ENCODE results near the gene TMPRSS12. TPM values are rescaled to one million over a fixed set of nuclear protein-coding genes. Genes with fewer than 3 reads are reported as not detected.
"Not testable (repeated sequence)": the region's sequence is repeated elsewhere in the genome, so short reads cannot be mapped to it uniquely, and the experiment has no call there.

Gene TMPRSS12
- total RNA-seq, 1 experiment from 2014 or later = not detected

GRCh38 chr12:50894241-50894640 lies 51.5 kb downstream of the TMPRSS12 start:
- TF ChIP-seq CTCF (IDR thresholded peaks at IDR 0.05; ENCODE audit: unreplicated experiment) = no peak
- intact Hi-C loops (cut with micrococcal nuclease) = no loop called here
- no peak for DNase-seq (ENCODE audit: unreplicated experiment)
- ChIA-PET CTCF (no interaction called here), POLR2A (no interaction called here)
- Mint-ChIP-seq H3K4me3 (ENCODE audit: unreplicated experiment) (no peak overlapping the region), H3K36me3 (ENCODE audit: insufficient read depth, unreplicated experiment) (no peaks in the 10 kb centered on the region), H3K27me3 (ENCODE audit: insufficient read depth, unreplicated experiment) (no peaks in the 10 kb centered on the region), H3K27ac (ENCODE audit: low read depth, unreplicated experiment) (no peak overlapping the region), H3K9me3 (ENCODE audit: unreplicated experiment) (no peaks in the 10 kb centered on the region), H3K4me1 (ENCODE audit: insufficient read depth, unreplicated experiment) (no peaks in the 10 kb centered on the region)
- no TSS peak for BruUV-seq (replicated peaks)

GRCh38 chr12:50901685-50902113 lies 59.0 kb downstream of the TMPRSS12 start:
- H3K36me3 Mint-ChIP-seq (ENCODE audit: insufficient read depth, unreplicated experiment) = no peaks in the 10 kb centered on the region
- no peak for TF ChIP-seq CTCF (IDR thresholded peaks at IDR 0.05; ENCODE audit: unreplicated experiment)
- DNase-seq (ENCODE audit: unreplicated experiment) = no peak
- no peaks in the 10 kb centered on the region for H3K27me3 Mint-ChIP-seq (ENCODE audit: insufficient read depth, unreplicated experiment)
- BruUV-seq (replicated peaks) = no TSS peak
- H3K4me1 Mint-ChIP-seq (ENCODE audit: insufficient read depth, unreplicated experiment) = no peaks in the 10 kb centered on the region
- no peak overlapping the region for H3K27ac Mint-ChIP-seq (ENCODE audit: low read depth, unreplicated experiment)
- CTCF ChIA-PET = no interaction called here
- intact Hi-C loops (cut with micrococcal nuclease) = no loop called here
- H3K4me3 Mint-ChIP-seq (ENCODE audit: unreplicated experiment) = no peak overlapping the region
- POLR2A ChIA-PET = no interaction called here
- no peaks in the 10 kb centered on the region for H3K9me3 Mint-ChIP-seq (ENCODE audit: unreplicated experiment)

- H3K36me3 Mint-ChIP-seq (ENCODE audit: insufficient read depth, unreplicated experiment); H3K27ac Mint-ChIP-seq (ENCODE audit: low read depth, unreplicated experiment); POLR2A ChIA-PET; H3K4me1 Mint-ChIP-seq (ENCODE audit: insufficient read depth, unreplicated experiment); BruUV-seq (replicated peaks); DNase-seq (ENCODE audit: unreplicated experiment); CTCF ChIA-PET; H3K27me3 Mint-ChIP-seq (ENCODE audit: insufficient read depth, unreplicated experiment); intact Hi-C loops (cut with micrococcal nuclease); H3K4me3 Mint-ChIP-seq (ENCODE audit: unreplicated experiment): not testable (repeated sequence)
- H3K9me3 Mint-ChIP-seq (ENCODE audit: unreplicated experiment) = peaks cover 22% of the 10 kb centered on the region
Measured at GRCh38 chr12:50908479-50908878, 65.8 kb downstream of the TMPRSS12 start.

GRCh38 chr12:50912361-50912760 lies 69.6 kb downstream of the TMPRSS12 start:
- intact Hi-C loops (cut with micrococcal nuclease); H3K36me3 Mint-ChIP-seq (ENCODE audit: insufficient read depth, unreplicated experiment); CTCF ChIA-PET; H3K27ac Mint-ChIP-seq (ENCODE audit: low read depth, unreplicated experiment); H3K27me3 Mint-ChIP-seq (ENCODE audit: insufficient read depth, unreplicated experiment); DNase-seq (ENCODE audit: unreplicated experiment); H3K4me1 Mint-ChIP-seq (ENCODE audit: insufficient read depth, unreplicated experiment); H3K4me3 Mint-ChIP-seq (ENCODE audit: unreplicated experiment); BruUV-seq (replicated peaks): not testable (repeated sequence)
- POLR2A ChIA-PET = interaction anchor here (0.6 to 2.2 kb wide), 2 partner anchors 11 to 70 kb away, joined by 3 to 7 read pairs; no protein-coding TSS in a partner anchor
- peaks cover 28% of the 10 kb centered on the region for H3K9me3 Mint-ChIP-seq (ENCODE audit: unreplicated experiment)

- no peak for TF ChIP-seq CTCF (IDR thresholded peaks at IDR 0.05; ENCODE audit: unreplicated experiment)
- CTCF ChIA-PET = interaction anchor here (0.5 kb wide), 1 partner anchor 196 kb away, joined by 3 read pairs; no protein-coding TSS in a partner anchor
- H3K9me3 Mint-ChIP-seq (ENCODE audit: unreplicated experiment) = peaks cover 28% of the 10 kb centered on the region
- H3K27ac Mint-ChIP-seq (ENCODE audit: low read depth, unreplicated experiment) = no peak overlapping the region
- BruUV-seq (replicated peaks) = no TSS peak
- H3K36me3 Mint-ChIP-seq (ENCODE audit: insufficient read depth, unreplicated experiment) = no peaks in the 10 kb centered on the region
- intact Hi-C loops (cut with micrococcal nuclease) = no loop called here
- no peak for DNase-seq (ENCODE audit: unreplicated experiment)
- no peaks in the 10 kb centered on the region for H3K4me1 Mint-ChIP-seq (ENCODE audit: insufficient read depth, unreplicated experiment)
- POLR2A ChIA-PET = interaction anchor here (0.6 to 2.2 kb wide), 5 partner anchors 10 to 126 kb away, joined by 3 to 7 read pairs (median 4); a partner anchor contains a TSS
- H3K27me3 Mint-ChIP-seq (ENCODE audit: insufficient read depth, unreplicated experiment) = no peaks in the 10 kb centered on the region
- no peak overlapping the region for H3K4me3 Mint-ChIP-seq (ENCODE audit: unreplicated experiment)
Measured at GRCh38 chr12:50913224-50913623, 70.5 kb downstream of the TMPRSS12 start.
